HUES64 (cell line): ENCODE measurements around the gene OR2M5.

ENCODE experiments used
- H3K27ac ChIP-seq: 2 replicates; pipeline ENCODE4 v1.7.0; 2013; ENCODE audit warnings: low read depth, low read length, inconsistent platforms
- H3K27me3 ChIP-seq: 2 replicates; pipeline ENCODE4 v1.6.1; 2013; ENCODE audit warnings: mild to moderate bottlenecking, low read length; ENCODE audit not compliant: insufficient read depth
- H3K36me3 ChIP-seq: 2 replicates; pipeline ENCODE4 v1.6.1; 2013; ENCODE audit warnings: mild to moderate bottlenecking, low read length; ENCODE audit not compliant: insufficient read depth
- H3K4me1 ChIP-seq: 2 replicates; pipeline ENCODE4 v1.6.1; 2013; ENCODE audit warnings: mild to moderate bottlenecking, low read length, moderate library complexity; ENCODE audit not compliant: insufficient read depth
- H3K4me3 ChIP-seq: 2 replicates; pipeline ENCODE4 v1.5.1; 2013; ENCODE audit warnings: mild to moderate bottlenecking, low read length, moderate library complexity
- H3K9ac ChIP-seq: 2 replicates; pipeline ENCODE4 v1.6.1; 2013; ENCODE audit warnings: mild to moderate bottlenecking, low read depth, low read length
- H3K9me3 ChIP-seq: 2 replicates; pipeline ENCODE4 v1.6.1; 2013; ENCODE audit warnings: low read depth, low read length; ENCODE audit not compliant: insufficient read depth
- WGBS: fragments of 150-250, 120-280 bp; methylation state at CpG from one replicate; pipeline ENCODE4 v1.1.7; 2013; ENCODE audit warnings: missing lambda C conversion rate; 5-methylcytosine and 5-hydroxymethylcytosine counted together

Gene OR2M5

GRCh38 chr1:248158758-248159157 lies 13.8 kb downstream of the OR2M5 start:
- H3K4me3 ChIP-seq = no peak overlapping the region
- H3K27ac ChIP-seq = no peak overlapping the region
- whole genome bisulfite sequencing = 86% methylated on average over 4 of the region's 4 CpGs
- H3K9ac ChIP-seq = no peak overlapping the region
- H3K36me3 ChIP-seq = no peaks in the 10 kb centered on the region
- H3K9me3 ChIP-seq = peaks cover 79% of the 10 kb centered on the region
- H3K4me1 ChIP-seq = no peaks in the 10 kb centered on the region
- H3K27me3 ChIP-seq = no peaks in the 10 kb centered on the region

- Histone ChIP-seq H3K9me3 (peaks cover 61% of the 10 kb centered on the region), H3K4me1 (no peaks in the 10 kb centered on the region), H3K9ac (no peak overlapping the region), H3K27me3 (no peaks in the 10 kb centered on the region), H3K4me3 (no peak overlapping the region), H3K27ac (no peak overlapping the region), H3K36me3 (no peaks in the 10 kb centered on the region)
- WGBS = 73% methylated on average over 12 of the region's 12 CpGs
Observed at GRCh38 chr1:248164031-248164430, 19.1 kb downstream of the OR2M5 start.

- Histone ChIP-seq H3K4me3 (no peak overlapping the region), H3K9me3 (peaks cover 49% of the 10 kb centered on the region), H3K9ac (no peak overlapping the region), H3K27ac (no peak overlapping the region), H3K36me3 (no peaks in the 10 kb centered on the region), H3K27me3 (no peaks in the 10 kb centered on the region), H3K4me1 (no peaks in the 10 kb centered on the region)
- 86% methylated on average over 14 of the region's 14 CpGs for WGBS
Observed at GRCh38 chr1:248165186-248165585, 20.2 kb downstream of the OR2M5 start.

GRCh38 chr1:248174521-248174920 lies 29.6 kb downstream of the OR2M5 start, which contains the start of gene OR2M2:
OR2M2 (plus strand) TSS chr1:248174821; CDS start chr1:248179986, 5,165 bp downstream.
- H3K9me3 ChIP-seq = peaks cover 72% of the 10 kb centered on the region
- H3K9ac ChIP-seq = no peak within 1 kb of the TSS
- H3K27me3 ChIP-seq = no peaks in the 10 kb centered on the region
- no peaks in the 10 kb centered on the region for H3K4me1 ChIP-seq
- no peaks in the 10 kb centered on the region for H3K36me3 ChIP-seq
- H3K27ac ChIP-seq = no peak within 1 kb of the TSS
- no peak within 1 kb of the TSS for H3K4me3 ChIP-seq

- Histone ChIP-seq H3K27ac (no peak overlapping the region), H3K4me3 (no peak overlapping the region), H3K9me3 (peaks cover 82% of the 10 kb centered on the region), H3K9ac (no peak overlapping the region), H3K36me3 (no peaks in the 10 kb centered on the region), H3K27me3 (no peaks in the 10 kb centered on the region), H3K4me1 (no peaks in the 10 kb centered on the region)
- WGBS = 55% methylated on average over 7 of the region's 7 CpGs
Observed at GRCh38 chr1:248183996-248184395, 39.0 kb downstream of the OR2M5 start.

GRCh38 chr1:248187363-248187762 lies 42.4 kb downstream of the OR2M5 start:
- no peak overlapping the region for H3K27ac ChIP-seq
- peaks cover 80% of the 10 kb centered on the region for H3K9me3 ChIP-seq
- H3K4me1 ChIP-seq = no peaks in the 10 kb centered on the region
- no peaks in the 10 kb centered on the region for H3K36me3 ChIP-seq
- no peak overlapping the region for H3K9ac ChIP-seq
- 53% methylated on average over 2 of the region's 3 CpGs for WGBS
- no peaks in the 10 kb centered on the region for H3K27me3 ChIP-seq
- H3K4me3 ChIP-seq = no peak overlapping the region

- Histone ChIP-seq H3K27me3 (no peaks in the 10 kb centered on the region), H3K9me3 (peaks cover 81% of the 10 kb centered on the region)
- 79% methylated on average over 11 of the region's 11 CpGs for WGBS
Observed at GRCh38 chr1:248189026-248189425, 44.1 kb downstream of the OR2M5 start.

GRCh38 chr1:248194117-248194516 lies 49.2 kb downstream of the OR2M5 start:
- H3K4me3 ChIP-seq = no peak overlapping the region

More at GRCh38 chr1:248189026-248189425, 44.1 kb downstream of the OR2M5 start:
- Histone ChIP-seq H3K36me3 (no peaks in the 10 kb centered on the region), H3K9ac (no peak overlapping the region), H3K4me3 (no peak overlapping the region), H3K4me1 (no peaks in the 10 kb centered on the region), H3K27ac (no peak overlapping the region)

More at GRCh38 chr1:248194117-248194516, 49.2 kb downstream of the OR2M5 start:
- Histone ChIP-seq H3K9me3 (peaks cover 86% of the 10 kb centered on the region), H3K27ac (no peak overlapping the region), H3K9ac (no peak overlapping the region), H3K27me3 (no peaks in the 10 kb centered on the region), H3K4me1 (no peaks in the 10 kb centered on the region), H3K36me3 (no peaks in the 10 kb centered on the region)
- WGBS = 36% methylated on average over 1 of the region's 1 CpG
